Activated effector memory CD4-positive, alpha-beta T cell treated with Interleukin-2 at 50 U/mL for 16 hours (primary cell): ENCODE results near the gene NEK6.

Experiments
- DNase-seq: peaks from one replicate; pipeline ENCODE4 v3.0.0-alpha.2; 2020

Gene NEK6

DNA sequence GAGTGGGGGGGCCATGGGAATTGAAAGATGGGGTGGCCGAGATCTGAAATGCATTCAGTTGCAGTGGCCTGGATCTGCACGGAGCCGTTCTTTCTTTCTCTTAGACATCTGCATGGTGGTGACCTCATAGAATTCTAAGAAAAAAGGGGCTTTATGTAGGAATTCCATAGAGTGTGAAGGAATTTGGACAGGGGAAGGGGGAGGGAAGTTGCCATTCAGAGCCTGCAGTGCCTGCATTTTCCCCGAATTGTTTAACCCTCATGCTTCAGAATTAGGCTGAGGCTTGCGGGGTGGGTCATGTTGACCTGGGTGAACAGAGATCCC lies 4.9 kb downstream of the NEK6 start:
- no peak for DNase-seq

DNA sequence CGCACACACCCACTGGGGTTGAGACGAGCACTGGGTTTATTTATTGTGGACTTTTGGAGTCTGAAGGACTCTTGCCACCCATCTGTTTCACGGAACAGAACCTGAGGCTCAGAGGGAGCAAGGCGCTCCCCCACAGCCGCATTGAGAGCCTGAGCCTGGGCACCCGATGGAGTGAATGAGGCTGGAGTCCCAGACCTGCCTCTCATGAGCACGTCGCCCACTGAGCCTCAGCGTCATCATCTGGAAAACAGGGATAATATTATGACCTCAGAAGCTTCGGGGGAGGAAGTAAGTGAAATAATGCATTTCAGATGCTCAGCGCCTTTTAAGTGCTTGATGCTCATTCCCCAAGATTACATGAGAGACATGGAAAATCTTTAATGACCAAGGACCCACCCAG lies 5.5 kb downstream of the NEK6 start:
- DNase-seq, result no peak

DNA sequence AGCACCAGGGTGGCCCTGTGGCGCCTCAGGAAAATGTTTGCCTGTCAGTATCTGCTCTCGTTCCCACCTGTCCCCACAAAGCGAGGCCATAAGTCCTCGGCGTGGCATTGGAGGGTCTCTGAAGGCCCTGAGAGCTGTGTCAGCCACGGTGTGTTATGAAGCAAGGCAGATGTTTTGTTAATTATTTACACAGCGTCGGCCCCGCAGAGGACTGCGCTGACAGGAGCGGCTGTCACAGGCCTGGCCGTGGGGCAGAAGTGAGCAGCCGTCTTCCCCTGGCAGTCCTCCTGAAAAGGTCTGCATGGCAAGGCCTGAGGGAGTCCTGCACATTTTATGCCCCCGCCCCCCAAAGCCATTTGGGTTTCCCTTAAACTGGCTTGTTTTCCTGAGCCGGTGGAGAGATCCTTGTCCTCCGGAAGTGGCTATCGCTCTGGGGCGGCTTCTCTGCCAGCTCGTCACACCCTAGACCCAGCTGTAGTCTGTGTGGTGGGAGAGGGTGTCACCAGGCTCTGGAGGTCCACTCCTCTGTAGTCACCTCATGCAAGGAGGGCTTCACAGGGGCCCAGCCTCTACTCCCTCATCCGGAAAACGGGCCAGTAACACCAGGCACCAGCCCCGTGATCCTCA lies 6.2 kb downstream of the NEK6 start:
- no peak for DNase-seq

DNA sequence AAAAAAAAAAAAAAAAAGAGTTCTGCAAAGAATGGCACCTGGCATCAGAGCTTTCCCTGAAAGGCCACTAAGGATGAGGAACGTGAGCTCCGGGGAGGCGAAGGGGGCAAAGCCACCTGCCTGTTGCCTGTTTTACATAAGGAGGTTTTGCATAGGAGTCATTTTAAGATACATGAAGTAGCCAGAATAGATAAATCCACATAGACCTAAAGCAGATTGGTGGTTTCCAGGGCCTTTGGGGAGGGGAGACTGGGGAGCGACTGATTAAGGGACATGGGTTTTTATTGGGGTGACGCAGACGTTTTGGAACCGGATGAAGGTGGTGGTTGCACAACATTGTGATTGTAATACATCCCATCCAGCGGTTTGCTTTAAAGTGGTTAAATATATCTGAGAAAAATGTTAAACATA lies 7.1 kb downstream of the NEK6 start:
- no peak for DNase-seq

DNA sequence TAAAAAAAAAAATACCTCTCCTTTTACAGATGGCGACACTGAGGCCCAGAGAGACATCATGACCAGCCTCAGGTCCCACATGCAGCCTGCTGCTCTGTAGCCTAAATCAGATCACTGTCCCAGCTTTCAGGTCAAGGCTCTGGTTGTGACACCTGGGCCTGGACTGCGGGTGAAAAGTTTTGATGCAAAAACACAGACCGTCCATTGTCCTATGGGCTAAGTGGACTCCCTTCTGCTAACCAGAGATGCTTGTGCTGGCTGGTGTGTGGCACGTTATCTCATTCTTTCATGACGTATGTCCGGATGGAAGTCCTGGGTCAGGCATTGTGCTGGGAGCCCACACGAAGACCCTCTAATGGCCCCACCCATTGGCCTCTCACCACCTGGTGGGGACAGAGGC lies 7.8 kb downstream of the NEK6 start:
- DNase-seq, result no peak

DNA sequence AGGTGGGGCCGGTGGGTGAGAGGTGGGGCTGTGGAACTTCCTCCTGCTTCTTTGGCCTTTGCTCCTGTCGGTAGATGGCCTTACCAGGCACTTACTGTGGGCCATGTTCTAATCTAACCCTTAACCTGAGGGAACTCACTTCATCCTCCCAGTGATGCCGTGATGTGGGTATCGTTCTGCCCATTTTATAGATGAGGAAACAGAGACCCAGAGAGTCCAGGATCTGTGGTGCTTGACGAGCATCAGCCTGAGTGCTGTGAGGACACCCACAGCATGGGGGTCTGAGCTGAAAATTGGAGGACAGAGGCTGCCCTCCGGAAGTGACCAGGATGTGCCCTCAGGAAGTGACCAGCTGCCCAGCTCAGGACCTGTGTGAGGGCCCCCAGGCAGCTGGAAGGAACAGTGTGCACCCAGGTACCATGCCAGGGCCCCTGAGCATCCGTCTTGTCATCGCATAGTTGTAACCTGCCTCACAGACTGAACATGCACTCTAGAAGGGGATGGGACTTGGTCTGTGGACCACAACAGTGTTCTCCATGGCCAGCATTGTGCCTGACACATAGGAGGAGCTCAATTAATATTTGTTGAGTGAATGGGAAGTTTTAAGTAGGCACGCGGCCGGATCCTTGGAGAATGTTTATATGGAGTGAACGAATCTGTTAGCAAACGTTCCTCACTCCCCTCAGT lies 8.5 kb downstream of the NEK6 start:
- DNase-seq, result no peak

DNA sequence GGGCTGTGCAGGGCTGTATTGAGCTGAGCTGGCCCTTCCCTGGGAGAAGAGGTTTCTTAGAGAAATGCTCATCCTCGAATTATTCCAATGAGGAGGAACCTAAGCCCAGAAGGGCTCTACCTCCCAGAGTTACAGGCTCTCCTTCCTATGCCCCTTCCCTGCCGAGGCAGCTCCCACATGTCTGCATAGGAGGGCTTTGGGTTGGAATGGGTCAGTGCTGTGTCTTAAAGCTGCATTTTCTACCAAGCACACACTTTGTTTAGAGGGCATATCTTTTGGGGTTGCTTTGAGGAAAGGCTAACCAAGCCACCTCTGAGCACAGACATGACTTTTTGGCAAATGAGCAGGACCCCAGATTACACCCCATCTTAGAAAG lies 9.1 kb downstream of the NEK6 start:
- no peak for DNase-seq

DNA sequence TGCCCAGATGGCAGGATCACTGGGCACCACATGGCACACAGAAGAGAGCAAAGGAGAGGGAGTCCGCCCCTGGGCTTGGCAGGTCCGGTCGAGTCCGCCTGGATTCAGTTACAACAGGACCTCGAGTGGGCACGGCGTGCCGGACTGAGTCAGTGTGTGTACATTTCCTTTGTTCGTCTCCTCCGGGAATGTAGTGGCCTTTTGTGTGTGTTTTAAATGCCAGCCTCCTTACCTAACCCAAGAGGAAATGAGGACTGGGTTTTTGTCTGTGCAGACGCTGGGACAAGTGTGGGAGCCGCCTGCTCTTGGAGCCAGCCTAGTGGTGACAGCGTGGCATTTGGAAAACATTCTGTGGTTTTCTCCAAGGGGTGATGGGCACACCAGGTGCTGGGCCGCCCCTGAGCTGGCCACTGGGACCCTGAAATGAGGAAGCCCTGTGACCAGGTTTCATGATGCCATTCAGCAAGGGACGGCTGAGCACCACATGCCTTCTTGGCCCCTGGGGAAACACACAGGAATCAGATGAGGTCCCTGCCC lies 9.6 kb downstream of the NEK6 start:
- DNase-seq, result no peak

DNA sequence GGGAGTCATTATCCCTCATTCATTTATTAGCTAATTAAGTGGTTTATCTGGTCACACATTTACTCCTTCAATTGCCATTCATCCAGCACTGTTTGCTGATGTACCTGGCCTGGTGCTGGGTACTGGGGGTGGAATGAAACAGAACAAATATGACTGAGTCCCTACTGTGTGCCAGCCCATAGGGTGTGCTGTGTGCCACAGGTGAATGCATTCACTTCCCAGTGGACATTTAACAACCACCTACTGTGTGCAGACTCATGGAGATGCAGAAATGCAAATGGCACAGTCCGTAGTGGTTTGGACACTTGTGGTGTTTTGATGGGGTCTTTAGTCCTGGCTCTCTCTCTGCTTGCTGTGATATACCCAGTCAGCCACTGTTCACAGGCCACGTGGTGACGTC lies 10.5 kb downstream of the NEK6 start:
- DNase-seq, result no peak

DNA sequence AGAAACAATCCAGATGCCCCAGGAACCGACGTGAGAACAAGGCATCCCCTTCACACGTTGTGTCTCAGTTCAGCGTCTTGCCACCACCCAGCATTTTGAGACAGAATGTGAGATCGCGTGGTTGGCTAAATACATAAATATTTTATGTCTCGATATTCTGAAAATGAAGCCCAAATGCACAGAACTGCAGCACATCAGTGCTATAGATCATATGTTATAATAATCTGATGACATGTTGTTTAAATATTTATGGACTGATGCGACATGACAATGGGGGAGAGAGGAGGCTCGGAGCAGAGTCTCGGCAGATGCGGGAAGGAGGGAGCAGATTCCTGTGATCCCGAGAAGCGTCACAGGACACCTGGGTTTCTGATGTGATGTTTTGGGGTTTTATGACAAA lies 10.9 kb downstream of the NEK6 start:
- no peak for DNase-seq

DNA sequence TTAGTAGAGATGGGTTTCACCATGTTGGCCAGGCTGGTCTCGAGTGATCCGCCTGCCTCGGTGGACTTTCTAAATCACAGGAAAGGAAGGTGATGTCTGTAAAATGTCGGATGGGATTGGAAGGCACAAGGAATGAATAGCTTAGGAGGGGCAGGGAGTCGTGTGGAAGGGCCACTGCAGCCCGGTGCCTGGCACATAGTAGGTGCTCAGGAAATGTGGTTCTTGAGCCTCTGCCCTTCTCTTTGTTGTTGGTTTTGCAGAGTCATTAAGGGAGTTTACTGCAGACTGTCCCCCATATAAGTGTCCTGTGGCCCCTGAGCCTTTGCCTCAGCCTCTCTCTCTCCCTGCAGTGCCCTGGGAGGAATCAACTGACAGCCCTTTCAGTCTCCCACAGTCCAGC lies 11.8 kb downstream of the NEK6 start:
- no peak for DNase-seq

DNA sequence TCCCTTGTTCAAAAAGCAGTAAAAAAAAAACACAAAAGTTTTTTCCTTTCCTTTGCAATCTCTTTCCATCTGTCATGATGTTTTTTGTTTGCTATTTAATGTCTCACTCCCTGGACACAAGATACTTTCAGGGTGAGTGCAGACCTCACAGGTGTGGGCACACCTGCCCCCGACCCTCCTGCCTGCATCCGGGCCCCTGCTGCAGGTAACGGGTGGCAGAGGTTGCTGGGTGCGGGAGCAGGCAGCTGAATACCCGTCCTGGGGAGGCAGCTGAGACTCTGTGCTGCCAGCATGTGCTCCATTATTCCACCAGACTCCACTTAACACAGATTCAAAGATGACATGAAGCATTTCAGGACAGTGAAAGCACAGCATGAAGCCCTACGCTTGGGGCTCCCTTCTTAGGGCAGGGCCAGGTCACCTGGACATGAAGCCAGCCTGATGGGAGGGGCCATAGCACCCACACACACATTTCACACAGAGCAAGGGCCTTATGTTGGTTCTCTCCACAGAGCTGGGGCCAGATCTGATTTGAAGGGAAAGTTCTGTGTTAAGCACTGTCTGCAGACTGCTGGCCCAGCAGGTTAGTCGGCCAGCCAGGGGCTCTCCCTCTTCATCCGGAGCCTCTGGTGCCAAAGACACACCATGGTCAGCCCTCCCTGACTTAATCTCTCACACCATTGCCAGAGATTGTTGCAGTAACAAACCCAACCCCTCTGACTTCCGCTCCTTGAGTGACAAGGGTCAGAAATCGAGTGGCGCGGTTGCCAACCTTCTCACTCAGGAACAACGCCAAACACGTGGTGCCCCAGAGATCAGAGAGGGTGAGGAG lies 13.0 kb downstream of the NEK6 start:
- DNase-seq, result no peak

DNA sequence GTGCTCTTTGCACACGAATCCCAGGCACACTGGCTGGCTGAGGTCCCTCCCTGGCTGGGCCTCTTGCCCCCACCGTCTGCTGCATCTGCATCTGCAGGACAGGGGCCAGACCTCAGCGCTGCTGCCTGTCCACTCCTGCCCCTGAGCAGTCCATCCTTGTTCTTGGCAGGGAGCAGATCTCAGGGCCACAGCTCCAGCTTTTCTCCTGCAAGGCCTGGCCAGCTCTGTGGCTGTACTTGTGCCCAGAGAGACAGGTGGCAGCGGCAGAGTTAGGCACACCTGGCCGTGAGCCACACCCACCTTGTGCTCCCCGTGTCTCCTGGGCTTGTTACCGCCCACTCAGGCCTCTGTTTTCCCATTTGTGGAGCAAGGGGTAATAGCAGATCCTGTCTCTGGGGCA lies 13.9 kb downstream of the NEK6 start:
- DNase-seq, result no peak

DNA sequence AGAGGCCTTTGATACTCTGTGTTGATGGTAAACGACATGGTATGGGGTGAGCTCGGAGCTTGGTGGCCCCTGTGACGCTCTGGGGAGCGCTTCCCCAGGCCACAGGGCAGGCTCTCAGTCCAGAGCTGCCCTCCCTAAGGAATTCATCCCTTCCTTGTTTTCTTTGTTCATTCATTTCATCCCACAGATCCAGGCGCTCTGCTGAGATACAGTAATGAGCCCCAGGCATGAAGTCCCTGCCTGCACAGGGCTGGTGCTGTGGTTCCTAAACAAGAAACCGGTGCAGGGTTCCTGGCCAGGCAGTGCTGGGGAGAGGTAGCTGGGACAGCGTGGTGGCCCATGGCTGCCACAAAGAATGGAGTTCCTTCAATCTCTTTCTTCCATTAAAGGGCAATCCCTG lies 14.4 kb downstream of the NEK6 start:
- DNase-seq, result no peak

DNA sequence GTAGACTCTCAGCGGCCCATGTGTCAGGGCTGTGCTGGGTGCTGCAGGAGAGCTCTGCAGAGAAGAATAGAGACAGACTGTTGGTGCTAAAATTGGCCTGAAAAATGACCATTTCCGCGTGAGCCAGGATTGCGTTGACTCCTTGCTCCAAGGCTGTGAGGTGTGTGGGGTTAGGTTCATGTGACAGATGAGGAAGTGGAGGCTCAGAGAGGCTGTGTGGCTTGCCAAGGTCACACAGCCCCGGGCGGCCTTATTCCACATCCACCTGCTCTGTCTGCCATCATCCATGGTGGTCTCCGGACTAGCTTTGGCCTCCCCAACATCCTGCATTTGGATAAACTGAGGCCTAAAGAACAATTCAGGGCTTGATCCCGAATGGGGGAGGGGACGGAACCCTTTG lies 15.2 kb downstream of the NEK6 start:
- no peak for DNase-seq

DNA sequence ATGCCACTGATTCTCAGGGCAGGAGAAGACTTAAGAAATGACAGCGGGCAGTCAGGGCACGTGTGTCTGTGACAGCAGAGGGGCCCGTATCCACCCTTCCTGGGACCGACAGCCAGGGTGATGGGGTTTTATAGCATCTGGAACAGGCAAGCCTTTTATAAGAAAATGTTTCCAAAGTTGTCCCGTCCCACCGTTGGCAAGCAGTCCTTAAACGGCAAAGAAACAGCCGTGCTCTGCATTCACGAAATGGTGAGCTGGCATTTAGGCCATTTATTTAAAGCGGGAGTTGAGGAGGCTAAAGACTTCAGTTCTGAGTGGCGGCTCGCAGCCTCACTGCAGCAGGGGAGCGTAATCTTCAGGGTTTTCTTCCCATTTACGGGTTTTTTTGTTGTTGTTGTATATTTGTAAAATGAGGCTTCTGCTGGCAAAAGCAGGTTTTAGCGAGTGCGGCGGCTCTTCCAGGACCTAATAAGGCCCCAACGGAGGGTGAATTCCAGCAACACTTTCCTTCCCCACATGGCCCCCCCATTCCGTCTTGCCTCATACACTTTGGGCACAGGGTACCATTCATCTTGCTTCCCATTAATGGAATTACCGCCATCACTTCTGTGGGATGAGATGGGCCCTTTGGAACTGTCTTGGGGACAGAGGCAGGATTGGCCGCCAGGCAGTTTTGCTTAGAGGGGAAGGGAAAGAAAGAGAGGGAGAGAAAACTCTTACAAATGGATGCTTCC lies 15.8 kb downstream of the NEK6 start:
- no peak for DNase-seq

DNA sequence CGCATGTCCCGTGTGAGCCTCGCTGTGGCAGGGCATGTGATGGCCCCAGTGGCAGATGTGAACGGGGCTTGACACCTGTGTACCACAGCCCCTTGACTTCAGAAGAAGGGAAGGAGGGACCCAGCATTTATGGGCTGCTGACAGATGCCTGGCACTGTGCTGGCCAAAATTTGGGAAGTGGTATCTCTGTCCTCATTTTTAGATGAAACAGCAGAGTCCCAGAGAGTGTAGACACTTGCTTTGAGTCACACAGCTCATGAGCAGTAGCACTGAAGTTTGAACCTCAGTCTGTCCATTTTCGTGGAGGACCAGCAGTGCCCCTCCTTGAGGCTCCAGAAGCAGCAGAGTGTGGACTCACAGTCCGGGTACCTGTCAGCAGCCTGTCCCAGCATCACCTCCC lies 16.5 kb downstream of the NEK6 start:
- DNase-seq, result no peak

DNA sequence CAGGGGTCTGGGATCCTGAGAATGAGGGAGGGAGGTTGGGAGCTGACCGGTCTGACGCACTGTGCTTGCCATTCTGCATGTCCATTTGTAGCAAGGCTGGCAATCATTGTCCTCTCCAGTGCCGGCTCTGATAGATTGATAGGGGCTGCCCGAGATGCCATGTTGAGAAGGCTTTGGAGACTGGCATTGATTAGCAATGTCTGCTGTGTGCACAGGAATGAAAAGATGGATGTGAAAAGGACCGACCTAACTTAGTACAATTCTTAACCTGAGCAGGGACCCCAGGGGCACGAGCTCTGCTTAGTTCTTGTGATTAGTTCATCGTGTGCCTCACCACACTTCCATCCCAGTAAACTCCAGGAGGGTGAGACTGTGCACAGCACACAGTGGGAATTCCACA lies 17.0 kb downstream of the NEK6 start:
- no peak for DNase-seq

DNA sequence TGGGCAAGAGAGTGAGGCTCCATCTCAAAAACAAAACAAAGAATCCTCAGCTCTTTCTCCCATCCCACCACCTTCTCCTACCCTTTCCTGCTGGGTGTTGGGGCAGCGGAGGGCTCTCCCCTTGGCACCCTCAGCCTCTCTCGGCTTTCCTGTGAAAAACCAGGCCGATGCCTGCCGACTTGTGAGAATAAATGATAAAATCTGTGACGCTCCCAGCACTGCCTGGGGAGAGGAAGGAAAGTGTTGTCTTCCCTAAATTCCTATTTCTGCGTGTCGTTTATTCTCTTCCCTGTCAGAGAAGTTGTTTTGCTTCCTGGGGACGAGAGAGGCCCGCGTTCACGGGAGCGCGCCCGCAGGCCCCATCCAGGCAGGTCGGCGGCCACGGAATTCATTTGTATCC lies 19.7 kb downstream of the NEK6 start:
- DNase-seq, result no peak

DNA sequence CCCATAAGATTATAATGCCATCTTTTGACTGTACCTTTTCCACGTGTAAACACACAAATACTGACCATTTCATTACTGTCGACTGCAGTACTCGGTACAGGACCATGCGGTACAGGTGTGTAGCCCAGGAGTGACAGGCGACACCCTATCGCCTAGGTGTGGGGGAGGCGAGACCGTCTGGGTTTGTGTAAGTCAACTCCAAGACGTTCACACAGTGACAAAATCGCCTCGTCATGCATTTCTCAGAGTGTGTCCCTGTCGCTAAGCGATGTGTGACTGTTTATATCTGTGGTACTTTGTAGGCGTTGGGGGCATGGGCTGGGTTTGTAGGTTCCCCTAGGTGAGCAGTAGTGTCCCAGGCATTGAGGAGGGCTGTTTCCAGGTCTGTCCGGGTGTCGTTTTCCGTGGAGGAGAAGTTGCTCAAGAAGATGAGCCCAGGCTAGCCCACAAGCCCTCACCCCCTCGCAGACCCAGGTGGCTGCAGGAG lies 20.3 kb downstream of the NEK6 start:
- DNase-seq, result no peak

DNA sequence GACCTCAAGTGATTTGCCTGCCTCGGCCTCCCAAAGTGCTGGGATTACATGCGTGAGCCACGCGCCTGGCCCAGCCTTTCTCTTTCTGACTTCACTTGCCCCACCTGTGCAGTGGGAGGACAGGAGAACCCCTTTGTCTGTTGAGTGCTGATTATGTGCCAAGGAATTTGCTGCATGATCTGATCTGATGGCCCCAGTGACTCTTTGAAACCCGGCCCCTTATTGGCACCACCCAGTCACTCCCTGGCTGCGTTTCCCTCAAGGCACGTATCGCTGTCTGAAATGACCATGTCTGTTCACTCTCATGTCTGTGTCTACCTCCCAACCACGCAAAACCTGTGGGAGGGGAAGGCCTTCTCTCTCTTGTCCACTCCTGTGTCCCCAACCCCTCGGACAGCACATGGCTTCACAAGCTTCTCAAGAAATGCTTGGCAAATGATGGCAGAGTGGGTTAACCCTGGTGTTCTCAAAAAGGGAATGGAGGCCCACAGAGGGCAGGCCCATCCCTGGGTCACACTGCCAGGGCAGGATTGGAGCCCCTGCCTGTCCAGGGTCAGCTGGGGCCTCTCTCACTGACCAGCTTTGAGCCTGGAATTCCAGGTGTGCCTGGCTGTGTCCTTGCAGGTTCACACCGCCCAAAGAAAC lies 21.9 kb downstream of the NEK6 start:
- DNase-seq, result no peak

DNA sequence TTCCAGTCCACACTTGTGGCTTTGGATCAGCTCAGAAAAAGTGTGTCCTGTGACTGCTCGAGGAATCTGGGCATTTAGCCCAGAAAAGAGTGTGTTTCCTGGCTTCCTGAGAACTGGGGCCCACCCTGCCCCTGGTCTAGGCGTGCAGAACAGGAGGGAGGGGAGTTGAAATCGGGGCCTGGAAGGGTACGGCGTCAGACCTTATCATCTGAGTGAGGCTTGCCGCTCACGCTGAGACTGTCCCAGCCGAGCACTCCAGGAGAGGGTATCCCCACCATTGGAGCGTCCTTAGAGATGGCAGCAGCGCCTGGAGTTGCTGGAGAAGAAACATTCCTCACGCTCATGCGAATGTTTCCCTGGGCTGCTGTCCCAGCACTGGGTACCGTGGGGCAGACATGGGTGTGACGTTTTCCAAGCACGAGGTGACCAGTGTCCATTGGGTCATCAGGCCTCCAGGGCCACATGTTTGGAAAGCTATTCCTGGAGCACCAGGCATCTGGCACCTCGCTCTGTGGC lies 22.5 kb downstream of the NEK6 start:
- DNase-seq, result no peak

DNA sequence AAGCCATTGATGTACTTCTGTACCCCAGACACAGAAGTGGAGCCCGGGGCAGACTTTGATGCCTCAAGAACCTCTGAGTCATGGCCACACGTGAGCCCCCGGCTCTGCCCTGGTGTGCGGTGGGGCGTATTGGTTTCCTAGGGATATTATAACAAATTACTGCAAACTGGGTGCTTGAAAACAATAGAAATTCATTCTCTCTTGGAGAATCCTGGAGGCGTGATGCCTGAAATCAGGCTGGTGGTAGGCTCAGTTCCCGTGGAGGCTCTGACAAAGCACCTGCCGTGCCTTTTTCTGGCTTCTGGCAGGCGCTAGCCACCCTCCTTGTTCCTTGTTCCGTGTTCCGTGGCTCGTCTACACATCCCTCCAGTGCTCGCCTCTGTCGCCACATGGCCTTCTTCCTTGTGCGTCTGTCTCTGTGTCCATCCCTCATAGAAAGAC lies 24.2 kb downstream of the NEK6 start:
- DNase-seq, result no peak
